OCI-LY1 (cell line): ENCODE measurements around the gene ZNF407.

ENCODE experiments used
- H2AFZ ChIP-seq: fragments of 200-600 bp; sonication (generic), shearing (Covaris generic); 2 replicates; pipeline ENCODE4 v1.6.0; 2014; ENCODE audit warnings: antibody characterized with exemption, mild to moderate bottlenecking, low read length
- H3F3A ChIP-seq: fragments of 200-600 bp; sonication (generic), shearing (Covaris generic); 2 replicates; pipeline ENCODE4 v1.6.0; 2014; ENCODE audit warnings: mild to moderate bottlenecking, antibody characterized with exemption, low read length, moderate library complexity; ENCODE audit not compliant: insufficient read depth
- H3K27ac ChIP-seq: fragments of 200-600 bp; sonication (generic); 2 replicates; pipeline ENCODE4 v1.5.1; 2014; ENCODE audit warnings: low read length, mixed run types, mild to moderate bottlenecking, low read depth; ENCODE audit not compliant: poor library complexity, severe bottlenecking
- H3K27me3 ChIP-seq: fragments of 200-600 bp; sonication (generic); 2 replicates; pipeline ENCODE4 v1.6.0; 2014; ENCODE audit warnings: antibody characterized with exemption, mild to moderate bottlenecking, low read length, moderate library complexity; ENCODE audit not compliant: insufficient read depth
- H3K36me3 ChIP-seq: fragments of 200-600 bp; sonication (generic); 2 replicates; pipeline ENCODE4 v1.6.1; 2014; ENCODE audit warnings: mild to moderate bottlenecking, antibody characterized with exemption, low read length, moderate library complexity, mixed read lengths; ENCODE audit not compliant: insufficient read depth
- H3K4me1 ChIP-seq: fragments of 200-600 bp; sonication (generic); 2 replicates; pipeline ENCODE4 v1.5.1; 2014; ENCODE audit warnings: mild to moderate bottlenecking, low read length, moderate library complexity; ENCODE audit not compliant: insufficient read depth, severe bottlenecking
- H3K4me2 ChIP-seq: fragments of 200-600 bp; sonication (generic), shearing (Covaris generic); 2 replicates; pipeline ENCODE4 v1.6.1; 2014; ENCODE audit warnings: low read length
- H3K4me3 ChIP-seq: fragments of 200-600 bp; sonication (generic); 2 replicates; pipeline ENCODE4 v1.5.1; 2014; ENCODE audit warnings: low read length, low read depth, mild to moderate bottlenecking, mixed read lengths; ENCODE audit not compliant: poor library complexity, severe bottlenecking
- H3K79me2 ChIP-seq: fragments of 200-600 bp; shearing (Covaris generic); 2 replicates; pipeline ENCODE4 v1.6.1; 2016; ENCODE audit warnings: mixed run types, low read length, mixed read lengths; ENCODE audit not compliant: insufficient read depth
- H3K9ac ChIP-seq: fragments of 200-600 bp; sonication (generic), shearing (Covaris generic); 2 replicates; pipeline ENCODE4 v1.6.1; 2014; ENCODE audit warnings: mild to moderate bottlenecking, low read length, mixed read lengths
- H3K9me2 ChIP-seq: fragments of 200-600 bp; sonication (generic), shearing (Covaris generic); 2 replicates; pipeline ENCODE4 v1.6.1; 2014; ENCODE audit warnings: low read depth, mild to moderate bottlenecking, low read length, mixed read lengths
- H3K9me3 ChIP-seq: fragments of 200-600 bp; shearing (Covaris generic); 2 replicates; pipeline ENCODE4 v1.6.1; 2014; ENCODE audit warnings: low read length, mixed read lengths
- H4K20me1 ChIP-seq: fragments of 200-600 bp; sonication (generic), shearing (Covaris generic); 2 replicates; pipeline ENCODE4 v1.6.0; 2016; ENCODE audit warnings: mild to moderate bottlenecking, low read length; ENCODE audit not compliant: insufficient read depth
- CTCF ChIP-seq: fragments of 200-600 bp; sonication (generic), shearing (Covaris generic); IDR thresholded peaks from 2 replicates; pipeline ENCODE4 v1.5.1; 2017; ENCODE audit warnings: mild to moderate bottlenecking, antibody characterized with exemption, low read length, moderate library complexity, mixed read lengths
- EZH2 ChIP-seq: fragments of 200-600 bp; sonication (generic), shearing (Covaris generic); IDR thresholded peaks from 2 replicates; pipeline ENCODE4 v1.8.0; 2017; ENCODE audit warnings: borderline replicate concordance, mixed run types, mild to moderate bottlenecking, antibody characterized with exemption, low read length, moderate library complexity, mixed read lengths

Gene ZNF407

GRCh38 chr18:74589021-74589420 is 8.6 kb upstream of the ZNF407 start:
- Histone ChIP-seq H3K36me3 (peaks cover 12% of the 10 kb centered on the region), H2AFZ (no peak overlapping the region), H3K9me2 (no peaks in the 10 kb centered on the region), H3K9ac (no peak overlapping the region), H3K9me3 (no peaks in the 10 kb centered on the region), H3F3A (no peaks in the 10 kb centered on the region), H3K4me2 (no peak overlapping the region), H3K27ac (no peak overlapping the region), H3K79me2 (no peaks in the 10 kb centered on the region), H3K27me3 (no peaks in the 10 kb centered on the region), H3K4me3 (no peak overlapping the region), H3K4me1 (no peaks in the 10 kb centered on the region), H4K20me1 (no peaks in the 10 kb centered on the region)
- TF ChIP-seq CTCF (no peak), EZH2 (no peak)

GRCh38 chr18:74589811-74590210 is 7.9 kb upstream of the ZNF407 start:
- peaks cover 16% of the 10 kb centered on the region for H3K36me3 ChIP-seq
- no peak for TF ChIP-seq EZH2
- no peak for TF ChIP-seq CTCF
- H2AFZ ChIP-seq = no peak overlapping the region
- H3K4me1 ChIP-seq = no peaks in the 10 kb centered on the region
- H3K4me3 ChIP-seq = no peak overlapping the region
- no peaks in the 10 kb centered on the region for H3K9me3 ChIP-seq
- H3K9me2 ChIP-seq = no peaks in the 10 kb centered on the region
- no peaks in the 10 kb centered on the region for H3K27me3 ChIP-seq
- H3K79me2 ChIP-seq = no peaks in the 10 kb centered on the region
- H3F3A ChIP-seq = no peaks in the 10 kb centered on the region
- H3K4me2 ChIP-seq = no peak overlapping the region
- no peak overlapping the region for H3K9ac ChIP-seq
- no peaks in the 10 kb centered on the region for H4K20me1 ChIP-seq
- H3K27ac ChIP-seq = no peak overlapping the region

- no peaks in the 10 kb centered on the region for H3K79me2 ChIP-seq
- no peak for TF ChIP-seq CTCF
- TF ChIP-seq EZH2 = no peak
- peaks cover 3% of the 10 kb centered on the region for H3K4me1 ChIP-seq
- no peak overlapping the region for H3K4me3 ChIP-seq
- H3K9me2 ChIP-seq = no peaks in the 10 kb centered on the region
- no peaks in the 10 kb centered on the region for H3K9me3 ChIP-seq
- no peak overlapping the region for H3K27ac ChIP-seq
- H3K9ac ChIP-seq = no peak overlapping the region
- H3K36me3 ChIP-seq = peaks cover 21% of the 10 kb centered on the region
- no peak overlapping the region for H3K4me2 ChIP-seq
- no peaks in the 10 kb centered on the region for H3F3A ChIP-seq
- H3K27me3 ChIP-seq = no peaks in the 10 kb centered on the region
- no peak overlapping the region for H2AFZ ChIP-seq
- no peaks in the 10 kb centered on the region for H4K20me1 ChIP-seq
Observed at GRCh38 chr18:74590671-74591070, 7.0 kb upstream of the ZNF407 start.
